Peyer's patch (tissue), 4 donors: ENCODE results near the gene TRAPPC12. TPM values are rescaled to one million over a fixed set of nuclear protein-coding genes. Genes with fewer than 3 reads are reported as not detected.

Experiments used
- DNase-seq, 3 donors: peaks; one replicate each; pipeline ENCODE4 v3.0.0-alpha.2; 2017 to 2019
- H3K27ac ChIP-seq, 4 donors: fragments of 200-600 bp; sonication (generic); one replicate each; pipeline ENCODE4 v1.5.1; 2016 to 2019
- H3K27me3 ChIP-seq, 2 donors: fragments of 200-600 bp; sonication (generic); one replicate each; pipeline ENCODE4 v1.5.1; 2019
- H3K36me3 ChIP-seq, 3 donors: fragments of 200-600 bp; sonication (generic); one replicate each; pipeline ENCODE4 v1.5.1; 2016 to 2019
- H3K4me1 ChIP-seq, 4 donors: fragments of 200-600 bp; sonication (generic); one replicate each; pipeline ENCODE4 v1.5.1; 2016 to 2019
- H3K4me3 ChIP-seq, 4 donors: fragments of 200-600 bp; sonication (generic); 1 replicate in 3 of 4; 2 replicates in 1 of 4; pipeline ENCODE4 v1.5.1; 2016 to 2019; ENCODE audit warnings: mild to moderate bottlenecking in 1 of 4
- H3K9me3 ChIP-seq, 4 donors: fragments of 200-600 bp; sonication (generic); one replicate each; pipeline ENCODE4 v1.5.1; 2016 to 2019; ENCODE audit warnings: mild to moderate bottlenecking in 1 of 4
- POLR2A ChIP-seq, 2 donors: fragments of 450-650 bp; IDR thresholded peaks; one replicate each; pipeline ENCODE4 v1.5.1; 2017; ENCODE audit warnings: antibody characterized with exemption in 2 of 2, mild to moderate bottlenecking in 2 of 2, moderate library complexity in 2 of 2
- total RNA-seq, 4 donors: library from RNA; depleted of rRNA; stranded (reverse); fragments of >200 nt; gene quantifications; one replicate each; pipeline ENCODE4 v1.1.0, GENCODE V29; 2016
- TF ChIP-seq, protein P1 (sequence below), 6 experiments: fragments of 450-650 bp in 4 of 6; fragments of 200-600 bp in 2 of 6; sonication (generic) in 1 of 6; IDR thresholded peaks; one replicate each; pipeline ENCODE4 v1.5.1; 2017 to 2019; ENCODE audit warnings: antibody characterized with exemption in 6 of 6, mild to moderate bottlenecking in 3 of 6, moderate library complexity in 1 of 6

Gene TRAPPC12
- total RNA-seq, 4 donors from 2014 or later = 122 to 191 (median 158) TPM

DNA sequence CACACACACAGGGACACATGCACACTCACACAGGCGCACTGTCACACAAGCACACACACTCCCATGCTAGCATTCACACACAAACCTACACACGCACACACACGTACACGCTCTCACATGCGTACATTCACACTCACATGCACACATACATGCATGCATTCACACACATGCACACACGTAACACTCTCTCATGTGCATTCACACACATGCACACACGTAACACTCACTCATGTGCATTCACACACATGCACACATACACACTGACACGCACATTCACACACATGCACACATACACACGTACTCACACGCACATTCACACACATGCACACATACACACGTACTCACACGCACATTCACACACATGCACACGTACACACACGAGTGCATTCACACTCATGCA is 123.6 kb downstream of the TRAPPC12 start:
- H3K9me3 ChIP-seq = no peaks in the 10 kb centered on the region
- H3K36me3 ChIP-seq = peaks cover 0 to 68% (median 3%) of the 10 kb centered on the region in 3 donors
- no peak overlapping the region for H3K4me3 ChIP-seq
- DNase-seq = peak in 1 of 3 donors; percentile 9
- TF ChIP-seq POLR2A (IDR thresholded peaks at IDR 0.05) = no peak
- TF ChIP-seq, protein P1, sequence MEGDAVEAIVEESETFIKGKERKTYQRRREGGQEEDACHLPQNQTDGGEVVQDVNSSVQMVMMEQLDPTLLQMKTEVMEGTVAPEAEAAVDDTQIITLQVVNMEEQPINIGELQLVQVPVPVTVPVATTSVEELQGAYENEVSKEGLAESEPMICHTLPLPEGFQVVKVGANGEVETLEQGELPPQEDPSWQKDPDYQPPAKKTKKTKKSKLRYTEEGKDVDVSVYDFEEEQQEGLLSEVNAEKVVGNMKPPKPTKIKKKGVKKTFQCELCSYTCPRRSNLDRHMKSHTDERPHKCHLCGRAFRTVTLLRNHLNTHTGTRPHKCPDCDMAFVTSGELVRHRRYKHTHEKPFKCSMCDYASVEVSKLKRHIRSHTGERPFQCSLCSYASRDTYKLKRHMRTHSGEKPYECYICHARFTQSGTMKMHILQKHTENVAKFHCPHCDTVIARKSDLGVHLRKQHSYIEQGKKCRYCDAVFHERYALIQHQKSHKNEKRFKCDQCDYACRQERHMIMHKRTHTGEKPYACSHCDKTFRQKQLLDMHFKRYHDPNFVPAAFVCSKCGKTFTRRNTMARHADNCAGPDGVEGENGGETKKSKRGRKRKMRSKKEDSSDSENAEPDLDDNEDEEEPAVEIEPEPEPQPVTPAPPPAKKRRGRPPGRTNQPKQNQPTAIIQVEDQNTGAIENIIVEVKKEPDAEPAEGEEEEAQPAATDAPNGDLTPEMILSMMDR (IDR thresholded peaks at IDR 0.05) = no peak
- no peak overlapping the region for H3K27ac ChIP-seq
- no peaks in the 10 kb centered on the region for H3K27me3 ChIP-seq
- H3K4me1 ChIP-seq = no peaks in the 10 kb centered on the region

DNA sequence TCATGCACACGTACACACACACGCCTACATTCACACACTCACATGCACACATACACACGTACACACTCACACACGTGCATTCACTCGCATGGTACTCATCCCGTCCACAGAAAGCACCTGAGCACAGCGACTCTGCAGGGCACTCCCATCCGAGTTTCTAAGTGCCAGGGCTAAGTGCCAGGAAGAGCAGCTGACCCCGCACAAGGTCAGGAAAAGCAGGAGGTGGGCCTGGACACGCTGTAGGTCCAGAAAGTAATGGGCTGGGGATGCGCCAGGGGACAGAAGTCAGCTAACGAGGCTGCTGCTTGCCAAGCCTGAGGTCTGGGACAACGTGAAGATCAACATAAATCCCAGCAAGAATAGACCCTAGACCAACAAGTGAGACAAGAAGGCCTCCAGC is 124.0 kb downstream of the TRAPPC12 start:
- no peak overlapping the region for H3K27ac ChIP-seq
- no peaks in the 10 kb centered on the region for H3K27me3 ChIP-seq
- DNase-seq = peak in 1 of 3 donors; percentile 15
- peaks cover 0 to 64% (median 3%) of the 10 kb centered on the region in 3 donors for H3K36me3 ChIP-seq
- H3K9me3 ChIP-seq = no peaks in the 10 kb centered on the region
- no peaks in the 10 kb centered on the region for H3K4me1 ChIP-seq
- H3K4me3 ChIP-seq = no peak overlapping the region
- no peak for TF ChIP-seq POLR2A (IDR thresholded peaks at IDR 0.05)
- TF ChIP-seq, protein P1 (IDR thresholded peaks at IDR 0.05) = no peak

DNA sequence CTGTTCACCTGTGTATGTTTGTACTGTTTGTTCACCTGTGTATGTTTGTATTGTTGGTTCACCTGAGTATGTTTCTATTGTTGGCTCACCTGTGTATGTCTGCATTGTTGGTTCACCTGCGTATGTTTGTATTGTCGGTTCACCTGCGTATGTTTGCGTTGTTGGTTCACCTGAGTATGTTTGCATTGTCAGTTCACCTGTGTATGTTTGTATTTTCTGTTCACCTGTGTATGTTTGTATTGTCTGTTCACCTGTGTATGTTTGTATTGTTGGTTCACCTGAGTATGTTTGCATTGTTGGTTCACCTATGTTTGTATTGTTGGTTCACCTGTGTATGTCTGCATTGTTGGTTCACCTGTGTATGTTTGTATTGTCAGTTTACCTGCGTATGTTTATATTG is 125.2 kb downstream of the TRAPPC12 start:
- TF ChIP-seq POLR2A (IDR thresholded peaks at IDR 0.05) = no peak
- TF ChIP-seq, protein P1 (IDR thresholded peaks at IDR 0.05) = no peak
- H3K4me1 ChIP-seq = no peaks in the 10 kb centered on the region
- H3K36me3 ChIP-seq = peaks cover 0 to 54% (median 3%) of the 10 kb centered on the region in 3 donors
- H3K27ac ChIP-seq = no peak overlapping the region
- no peaks in the 10 kb centered on the region for H3K9me3 ChIP-seq
- H3K27me3 ChIP-seq = no peaks in the 10 kb centered on the region
- no peak for DNase-seq
- H3K4me3 ChIP-seq = no peak overlapping the region

DNA sequence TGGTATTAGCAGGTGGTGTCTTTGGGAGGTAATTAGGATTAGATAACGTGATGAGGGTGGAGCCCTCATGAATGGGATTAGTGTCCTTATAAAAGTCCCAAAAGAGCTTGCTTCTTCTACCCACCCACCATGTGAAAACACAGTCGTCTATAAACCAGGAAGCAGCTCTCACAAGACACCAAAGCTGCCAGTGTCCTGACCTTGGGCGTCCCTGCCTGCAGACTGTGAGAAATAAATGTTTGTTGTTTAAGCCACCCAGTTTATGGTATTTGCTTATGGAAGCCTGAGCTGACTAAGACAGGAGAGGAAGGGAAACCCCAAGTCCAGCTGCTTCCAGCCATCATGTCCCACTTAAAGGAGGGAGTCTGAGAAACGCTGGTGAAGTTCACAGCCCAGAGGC is 126.3 kb downstream of the TRAPPC12 start:
- Histone ChIP-seq H3K27me3 (no peaks in the 10 kb centered on the region), H3K27ac (no peak overlapping the region), H3K4me3 (no peak overlapping the region), H3K9me3 (no peaks in the 10 kb centered on the region), H3K4me1 (no peaks in the 10 kb centered on the region), H3K36me3 (peaks cover 0 to 52% (median under 1%) of the 10 kb centered on the region in 3 donors)
- TF ChIP-seq POLR2A (IDR thresholded peaks at IDR 0.05) = no peak
- TF ChIP-seq, protein P1 (IDR thresholded peaks at IDR 0.05) = no peak
- peak in 1 of 3 donors; percentile 45 for DNase-seq

DNA sequence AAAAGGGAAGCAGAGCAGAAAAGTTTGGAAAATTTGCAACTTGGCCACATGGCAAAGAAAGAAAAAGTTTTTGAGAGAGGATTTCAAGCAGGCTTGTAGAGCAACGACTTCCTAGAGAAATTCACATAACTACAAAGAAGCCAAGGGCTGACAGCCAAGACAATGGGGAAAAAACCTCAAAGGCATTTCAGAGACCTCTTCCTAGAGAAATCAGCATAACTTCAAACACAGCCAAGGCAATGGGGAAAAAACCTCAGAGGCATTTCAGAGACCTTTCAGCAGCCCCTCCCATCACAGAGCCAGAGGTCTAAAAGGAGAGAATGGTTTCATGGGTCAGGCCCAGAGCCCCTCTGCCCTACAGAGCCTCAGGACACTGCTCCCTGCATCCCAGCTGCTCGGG is 132.6 kb downstream of the TRAPPC12 start:
- no peak overlapping the region for H3K4me3 ChIP-seq
- H3K27me3 ChIP-seq = no peaks in the 10 kb centered on the region
- peaks cover 0 to 47% (median 0%) of the 10 kb centered on the region in 3 donors for H3K36me3 ChIP-seq
- no peaks in the 10 kb centered on the region for H3K9me3 ChIP-seq
- DNase-seq = peak in 1 of 3 donors; percentile 27
- no peak overlapping the region for H3K27ac ChIP-seq
- TF ChIP-seq POLR2A (IDR thresholded peaks at IDR 0.05) = no peak
- TF ChIP-seq, protein P1 (IDR thresholded peaks at IDR 0.05) = no peak
- no peaks in the 10 kb centered on the region for H3K4me1 ChIP-seq
